GM10847 (cell line): ENCODE data around the gene KLHL17.

Experiments used
- POLR2A ChIP-seq: IDR thresholded peaks from 2 replicates; pipeline ENCODE4 v1.6.1; 2011; ENCODE audit not compliant: insufficient read length; ENCODE audit errors: extremely low read depth

Gene KLHL17

DNA sequence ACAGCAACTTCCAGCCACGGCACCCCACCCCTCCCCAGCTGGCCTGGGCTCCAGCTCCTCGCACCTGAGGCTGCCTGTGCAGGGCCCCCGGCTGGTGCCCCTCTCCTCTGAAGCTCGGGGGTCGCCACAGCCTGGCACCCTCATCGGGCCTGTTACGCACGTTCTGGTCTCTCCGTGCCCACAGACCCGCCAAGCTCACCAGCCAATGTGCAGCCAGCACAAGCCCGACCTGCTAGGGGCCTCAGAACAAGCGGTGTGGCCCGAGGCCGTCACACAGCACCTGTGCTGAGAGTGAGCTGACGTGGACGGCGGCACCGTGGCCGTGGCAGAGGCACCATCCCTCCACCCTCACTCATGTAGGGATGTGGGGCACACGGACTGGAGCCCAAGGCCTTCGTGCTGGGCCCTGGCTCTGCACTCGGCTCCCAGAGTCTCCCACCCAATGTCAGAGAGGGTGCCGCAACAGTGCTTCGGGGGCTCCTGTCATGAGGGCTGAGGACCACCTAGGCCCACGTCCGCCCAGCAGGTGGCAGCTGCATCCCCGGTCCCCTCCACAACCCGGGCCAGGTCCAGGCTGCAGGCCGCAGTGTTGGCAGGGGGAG is 41.0 kb upstream of the KLHL17 start:
- TF ChIP-seq POLR2A, result no peak

DNA sequence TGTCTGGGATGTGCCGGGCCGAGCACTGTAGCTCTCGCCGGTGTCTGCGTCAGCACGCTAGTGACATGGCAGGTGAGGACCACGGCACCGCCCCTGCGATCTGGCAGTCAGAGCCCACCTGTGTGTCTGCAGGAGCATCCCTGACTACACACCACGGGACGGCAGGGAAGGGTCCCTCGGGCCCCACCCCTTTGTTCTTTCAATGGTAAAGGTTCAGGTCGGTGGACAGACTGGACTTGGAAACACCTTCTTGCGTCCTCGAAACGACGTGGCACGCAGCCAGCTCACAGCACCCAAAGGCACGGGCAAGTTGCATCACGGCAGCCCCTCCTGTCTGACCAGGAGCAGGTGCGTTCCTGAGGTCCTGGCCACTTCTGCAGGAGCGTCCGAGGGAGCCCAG is 40.4 kb upstream of the KLHL17 start:
- no peak for TF ChIP-seq POLR2A

DNA sequence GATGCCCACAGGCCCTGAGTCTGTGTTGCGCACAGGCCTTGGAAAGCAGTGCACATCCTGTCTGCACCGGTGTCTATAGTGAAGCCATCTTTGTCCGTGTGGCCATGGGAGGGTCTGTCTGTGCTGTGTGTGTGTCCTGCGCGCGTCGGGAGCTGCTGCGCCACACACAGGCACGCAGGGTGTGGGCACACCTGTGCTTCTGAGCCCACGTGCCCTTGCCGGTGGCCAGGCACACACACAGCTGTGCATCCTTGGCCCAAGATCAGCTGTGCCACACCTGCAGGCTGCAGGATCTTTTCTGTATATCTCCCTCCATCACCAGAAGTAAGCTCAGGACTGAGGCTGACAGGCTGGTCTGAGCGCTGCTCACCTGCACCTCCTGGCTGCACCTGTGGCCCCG is 39.9 kb upstream of the KLHL17 start:
- TF ChIP-seq POLR2A, result no peak

DNA sequence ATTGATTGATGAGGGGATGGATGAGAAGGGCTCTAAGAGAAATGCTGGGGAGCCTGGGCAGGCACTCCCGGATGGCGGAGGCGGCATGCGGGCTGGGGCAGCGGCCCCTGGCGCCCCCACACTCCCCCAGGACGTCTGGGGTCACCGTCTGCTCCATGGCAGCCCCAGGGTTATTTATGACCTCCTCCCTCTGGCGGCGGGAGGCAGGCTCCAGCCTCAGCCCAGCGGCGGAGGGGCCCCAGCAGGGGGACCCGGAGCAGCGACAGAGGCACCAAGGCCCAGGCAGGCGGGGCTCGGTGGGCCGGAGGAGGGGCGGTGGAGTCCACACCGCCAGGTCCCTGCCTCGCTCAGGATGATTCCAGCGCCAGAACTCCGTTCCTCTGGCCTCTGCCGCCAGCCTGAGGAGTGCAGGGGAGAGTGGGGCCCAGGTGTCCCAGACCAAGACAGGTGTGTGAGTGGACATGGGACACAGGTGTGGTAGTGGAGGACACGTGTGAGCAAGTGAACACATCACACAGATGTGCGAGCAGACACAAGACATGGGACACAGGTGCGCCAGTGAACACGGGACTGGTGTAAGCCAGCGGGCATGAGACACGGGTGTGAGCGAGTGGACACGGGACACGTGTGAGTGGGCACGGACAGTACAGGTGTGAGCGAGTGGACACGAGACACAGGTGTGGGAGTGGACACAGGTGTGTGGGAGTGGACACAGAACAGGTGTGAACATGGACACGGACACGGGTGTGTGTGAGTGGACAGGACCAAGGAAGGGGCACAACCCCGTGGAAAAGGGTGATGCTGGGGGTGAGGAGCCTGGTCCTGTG is 39.2 kb upstream of the KLHL17 start:
- TF ChIP-seq POLR2A, result no peak

DNA sequence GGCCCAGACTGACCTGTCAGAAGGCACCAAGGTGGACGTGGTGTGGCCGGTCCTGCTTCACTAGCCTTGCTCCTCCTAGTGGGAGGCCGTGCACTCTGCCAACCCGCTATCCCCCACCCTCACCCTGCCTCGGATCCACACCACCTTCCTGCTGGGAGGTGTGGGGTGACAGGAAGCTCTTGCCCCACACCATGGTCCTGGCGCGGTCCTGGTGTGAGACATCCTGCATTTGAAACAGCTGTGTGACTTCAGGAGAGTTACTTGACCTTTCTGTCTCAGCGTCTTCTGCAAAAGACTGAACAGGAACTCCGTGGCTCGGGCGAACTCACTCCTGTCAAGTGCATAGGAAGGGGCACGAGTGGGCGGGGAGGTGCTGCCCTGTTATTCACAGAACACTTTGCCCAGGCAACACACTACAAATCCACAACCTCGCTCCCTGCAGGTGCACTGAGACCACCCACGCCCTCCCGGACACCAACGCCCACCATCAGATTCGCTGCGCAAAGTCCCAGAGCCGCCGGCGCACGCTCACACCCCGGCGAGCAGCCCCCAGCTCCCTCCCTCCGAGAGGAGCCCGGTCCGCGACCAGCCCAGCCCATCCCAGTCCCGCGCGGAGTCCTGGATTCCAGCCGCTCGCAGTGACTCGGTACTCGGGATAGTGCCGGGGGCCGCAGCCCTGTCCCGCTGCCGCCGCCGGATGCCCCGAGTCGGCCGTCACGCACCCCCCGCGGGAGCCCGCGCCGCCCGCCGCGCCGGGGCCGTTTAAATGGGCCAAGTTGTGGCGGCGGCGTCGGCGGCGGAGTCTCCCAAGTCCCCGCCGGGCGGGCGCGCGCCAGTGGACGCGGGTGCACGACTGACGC is 37.0 kb upstream of the KLHL17 start, which contains the start of gene SAMD11:
Gene SAMD11, plus strand, starts transcription at position 793 of the 860 bp plus-strand sequence. CDS start 509 bp downstream, outside the sequence.
- no peak for TF ChIP-seq POLR2A

DNA sequence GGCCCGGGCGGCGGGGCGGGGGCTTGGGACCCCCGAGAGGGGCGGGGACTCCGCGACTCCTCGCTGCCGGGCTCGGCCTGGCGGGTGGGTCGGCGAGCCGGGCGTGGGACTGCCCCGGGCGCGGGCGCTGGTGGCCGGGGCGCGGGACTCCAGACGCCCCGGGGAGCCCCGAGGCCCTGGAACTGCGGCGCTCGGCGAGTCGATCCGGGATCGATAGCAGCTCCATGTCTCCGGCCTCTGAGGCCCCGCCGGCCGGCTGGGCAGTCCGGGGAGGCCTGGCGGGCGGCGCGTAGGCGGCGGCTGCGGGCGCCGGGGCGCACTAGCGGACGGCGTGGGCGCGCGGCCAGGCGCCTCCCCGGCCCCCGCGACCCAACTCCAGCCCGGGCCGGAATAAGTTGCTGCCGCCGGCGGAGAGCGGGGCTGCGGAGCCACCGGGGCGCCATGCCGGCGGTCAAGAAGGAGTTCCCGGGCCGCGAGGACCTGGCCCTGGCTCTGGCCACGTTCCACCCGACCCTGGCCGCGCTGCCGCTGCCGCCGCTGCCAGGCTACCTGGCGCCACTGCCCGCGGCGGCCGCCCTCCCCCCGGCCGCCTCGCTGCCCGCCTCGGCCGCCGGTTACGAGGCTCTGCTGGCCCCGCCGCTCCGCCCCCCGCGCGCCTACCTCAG is 36.3 kb upstream of the KLHL17 start:
- TF ChIP-seq POLR2A, result no peak

DNA sequence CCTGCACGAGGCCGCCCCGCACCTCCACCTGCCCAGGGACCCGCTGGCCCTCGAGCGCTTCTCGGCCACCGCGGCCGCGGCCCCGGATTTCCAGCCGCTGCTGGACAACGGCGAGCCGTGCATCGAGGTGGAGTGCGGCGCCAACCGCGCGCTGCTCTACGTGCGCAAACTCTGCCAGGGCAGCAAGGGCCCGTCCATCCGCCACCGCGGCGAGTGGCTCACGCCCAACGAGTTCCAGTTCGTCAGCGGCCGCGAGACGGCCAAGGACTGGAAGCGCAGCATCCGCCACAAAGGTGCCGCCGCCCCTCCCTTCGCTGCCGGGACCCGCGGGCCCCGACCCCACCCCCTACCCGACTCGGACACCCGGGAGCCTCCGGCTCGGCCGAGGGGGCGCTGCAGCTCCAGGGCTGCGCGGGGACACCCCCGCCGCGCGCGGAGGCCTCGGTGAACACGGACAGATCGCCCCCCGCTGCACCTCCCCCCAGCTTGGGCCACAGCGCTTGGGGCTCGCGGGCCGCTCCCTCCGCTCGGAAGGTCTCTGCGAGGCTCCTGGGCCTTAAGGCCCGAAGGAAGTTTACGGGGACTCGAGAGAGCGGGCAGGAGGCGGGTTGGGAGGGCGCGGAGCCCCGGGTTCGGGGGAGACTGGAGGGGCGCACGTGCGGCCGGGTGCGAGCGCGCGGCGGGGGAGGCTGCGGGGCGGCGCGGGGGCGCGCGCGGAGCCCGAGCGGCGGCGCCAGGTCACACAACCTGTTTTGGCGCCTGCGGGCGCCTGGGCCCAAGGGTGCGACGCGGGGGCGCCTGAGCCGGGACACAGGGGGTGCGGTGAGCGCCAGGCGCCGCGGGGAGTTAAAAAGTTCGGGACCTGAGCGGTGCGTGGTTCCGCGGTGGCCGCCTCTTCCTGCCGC is 35.5 kb upstream of the KLHL17 start:
- TF ChIP-seq POLR2A, result no peak

DNA sequence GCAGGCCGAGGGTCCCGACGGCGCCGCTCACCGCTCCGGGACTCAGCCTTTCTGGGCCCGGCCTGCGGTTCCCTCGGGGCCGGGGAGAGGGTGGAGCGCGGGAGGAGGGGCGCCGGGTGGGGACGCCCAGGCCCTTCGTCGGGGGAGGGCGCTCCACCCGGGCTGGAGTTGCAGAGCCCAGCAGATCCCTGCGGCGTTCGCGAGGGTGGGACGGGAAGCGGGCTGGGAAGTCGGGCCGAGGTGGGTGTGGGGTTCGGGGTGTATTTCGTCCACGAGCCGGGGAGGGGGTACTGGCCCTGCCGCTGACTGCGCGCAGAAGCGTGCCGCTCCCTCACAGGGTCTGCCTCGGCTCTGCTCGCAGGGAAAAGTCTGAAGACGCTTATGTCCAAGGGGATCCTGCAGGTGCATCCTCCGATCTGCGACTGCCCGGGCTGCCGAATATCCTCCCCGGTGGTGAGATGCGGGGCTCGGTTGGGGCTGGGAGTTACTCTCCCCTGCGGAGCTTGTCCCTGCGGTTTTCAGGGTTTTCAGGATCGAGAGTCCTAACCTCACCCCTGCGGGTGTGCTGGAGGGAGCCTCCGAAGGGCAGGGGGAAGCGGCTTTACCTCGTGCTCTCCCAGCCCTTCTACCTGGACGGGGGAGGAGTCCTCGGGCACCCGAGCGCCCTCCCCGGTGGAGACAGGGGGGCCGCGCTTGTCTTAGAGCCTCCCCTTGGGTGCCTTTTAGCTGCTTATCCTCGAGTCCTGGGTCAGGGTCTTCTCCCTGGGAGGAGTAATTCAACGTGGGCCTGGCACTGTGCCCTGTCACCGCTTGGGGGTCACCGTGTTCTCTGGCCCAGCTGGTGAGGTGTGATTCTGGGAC is 34.6 kb upstream of the KLHL17 start:
- TF ChIP-seq POLR2A, result no peak

DNA sequence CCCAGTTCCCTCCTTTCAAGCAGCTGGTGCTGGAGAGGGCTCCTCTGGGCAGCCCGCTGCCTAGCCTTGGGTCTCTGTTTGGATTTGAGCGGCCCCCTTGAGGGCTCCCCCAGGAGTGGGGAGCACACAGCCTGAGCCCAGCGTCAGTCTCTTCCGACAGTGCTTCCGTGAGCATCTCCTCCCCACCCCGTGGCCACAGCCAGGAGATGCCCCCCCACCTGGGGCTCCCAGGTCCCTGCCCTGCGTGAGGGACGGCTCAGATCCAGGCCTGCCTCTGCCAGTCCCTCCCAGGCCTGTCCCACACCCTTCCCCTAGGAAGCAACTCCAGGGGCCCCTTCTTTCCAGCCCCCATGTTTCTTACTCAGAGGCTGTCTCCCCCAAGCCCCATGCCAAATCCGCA is 33.1 kb upstream of the KLHL17 start:
- TF ChIP-seq POLR2A, result no peak

DNA sequence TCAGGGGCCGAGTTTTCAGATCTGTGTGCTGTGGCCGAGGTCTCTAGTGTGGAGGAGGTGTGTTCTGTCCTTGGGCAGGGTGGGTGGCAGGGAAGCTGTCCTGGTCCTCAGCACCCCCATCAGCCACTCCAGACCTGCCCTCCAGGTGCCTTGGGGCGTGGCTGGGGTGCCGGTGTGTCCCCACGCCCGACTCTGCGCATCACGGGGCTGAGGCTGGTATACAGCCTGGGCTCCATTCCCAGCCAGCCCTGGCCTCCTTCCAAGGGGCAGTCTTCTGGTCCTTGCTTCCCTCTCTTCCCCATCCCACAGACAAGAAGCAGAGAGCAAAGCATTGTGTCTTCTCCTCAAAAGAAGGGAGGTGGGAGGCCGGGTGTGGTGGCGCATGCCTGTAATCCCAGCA is 32.6 kb upstream of the KLHL17 start:
- TF ChIP-seq POLR2A, result no peak

DNA sequence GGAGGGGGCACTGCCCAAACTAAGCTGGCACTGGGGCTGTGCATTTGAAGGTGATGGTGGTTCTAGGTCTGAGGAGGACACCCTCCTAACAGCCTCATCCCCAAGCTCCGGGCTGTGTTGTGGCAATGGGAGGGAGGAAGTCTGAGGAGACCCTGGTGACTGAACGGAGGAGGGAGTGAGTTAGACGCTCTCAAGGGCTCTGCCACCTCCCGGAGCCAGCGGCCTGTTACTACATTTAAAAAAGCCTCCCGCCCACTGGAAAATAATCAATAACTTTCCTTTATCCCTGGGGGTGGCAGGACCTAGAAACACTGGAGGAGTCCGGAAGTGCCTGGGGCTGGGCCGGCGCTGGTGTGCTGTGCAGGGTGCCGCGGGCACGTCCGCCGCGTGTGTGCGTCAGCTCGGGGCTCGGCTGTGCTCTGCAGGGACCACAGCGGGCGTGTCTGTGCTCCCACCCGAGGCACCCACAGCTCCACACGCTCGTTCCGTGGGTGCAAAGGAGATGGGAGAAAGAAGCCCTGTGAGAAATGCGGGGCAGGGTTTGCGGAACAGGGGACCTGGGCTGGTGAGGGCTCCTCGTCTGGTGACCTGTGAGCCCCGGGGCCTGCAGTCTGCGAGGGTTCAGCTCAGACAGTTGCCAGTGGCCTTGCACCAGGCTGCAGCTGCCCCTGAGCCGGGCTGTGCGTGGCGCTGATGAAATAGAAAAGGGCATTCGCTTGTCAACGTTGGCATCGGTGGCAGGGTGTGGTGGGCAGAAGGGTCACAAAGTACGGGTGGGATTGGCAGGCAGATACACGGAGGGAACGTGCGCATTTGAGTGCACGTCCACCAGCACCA is 31.3 kb upstream of the KLHL17 start:
- TF ChIP-seq POLR2A, result no peak

DNA sequence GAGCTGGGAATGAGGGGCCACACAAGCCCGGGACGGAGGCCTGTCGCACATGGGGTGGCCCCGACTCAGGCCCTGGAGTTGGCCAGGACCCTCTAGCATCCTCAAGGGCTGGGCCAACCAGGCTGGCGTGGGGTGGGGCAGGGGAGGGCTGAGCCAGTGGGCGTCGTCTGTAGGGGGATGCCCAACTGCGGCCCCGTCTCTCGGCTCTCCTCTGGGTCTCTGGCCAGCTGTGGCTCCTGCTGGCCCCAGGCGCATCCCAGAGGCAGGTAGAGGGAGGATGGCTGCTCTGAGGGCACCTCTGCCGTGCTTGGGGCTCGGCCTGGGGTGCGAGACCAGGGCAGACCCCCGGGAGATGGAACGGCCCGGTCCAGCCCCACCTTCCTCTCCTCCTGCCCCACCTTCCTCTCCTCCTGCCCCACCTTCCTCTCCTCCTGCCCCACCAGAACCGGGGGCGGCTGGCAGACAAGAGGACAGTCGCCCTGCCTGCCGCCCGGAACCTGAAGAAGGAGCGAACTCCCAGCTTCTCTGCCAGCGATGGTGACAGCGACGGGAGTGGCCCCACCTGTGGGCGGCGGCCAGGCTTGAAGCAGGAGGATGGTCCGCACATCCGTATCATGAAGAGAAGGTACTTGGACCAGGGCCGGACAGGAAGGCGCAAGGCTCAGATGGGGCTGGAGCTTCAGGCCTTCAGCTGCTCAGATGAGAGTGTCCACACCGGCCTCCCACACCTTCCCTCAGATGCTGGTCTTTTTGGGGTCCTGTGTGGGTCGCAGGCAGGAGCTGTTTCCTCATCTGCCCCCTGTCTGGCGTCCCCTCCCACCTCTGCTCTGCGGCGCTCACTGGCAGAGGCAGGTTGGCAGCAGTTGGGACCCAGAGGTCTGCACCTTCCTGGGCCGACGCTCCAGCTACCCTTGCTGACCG is 30.4 kb upstream of the KLHL17 start:
- no peak for TF ChIP-seq POLR2A
